GM19467 (cell line): ENCODE results near the gene CKS1B.

Source experiments
- ATAC-seq: cut with Tn5 transposase; IDR thresholded peaks from one replicate; pipeline ENCODE4 v1.9.1; 2021; ENCODE audit warnings: mild to moderate bottlenecking, moderate library complexity; ENCODE audit not compliant: unreplicated experiment

The CKS1B gene

GRCh38 chr1:154945962-154946850 lies 28.3 kb upstream of the CKS1B start:
- ATAC-seq, result no peak

DNA sequence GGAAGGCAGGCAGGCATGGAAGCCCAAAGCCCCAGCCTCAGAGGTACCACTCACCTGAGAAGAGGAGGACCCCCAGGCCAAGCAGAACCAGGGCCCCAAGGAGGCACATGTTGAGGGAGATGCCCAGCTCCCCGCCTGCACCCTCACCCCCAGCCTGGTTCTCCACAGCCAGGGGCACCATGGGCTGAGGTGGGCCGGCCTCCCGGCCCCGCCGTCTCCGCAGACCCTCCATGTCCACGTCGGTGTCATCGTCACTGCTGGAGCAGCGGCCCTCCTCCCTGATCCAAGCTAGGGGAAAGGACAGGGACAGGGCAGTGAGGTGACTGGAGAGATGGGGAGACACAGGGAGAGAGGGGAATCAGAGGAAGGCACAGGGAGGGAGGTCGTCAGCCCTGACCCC lies 26.4 kb upstream of the CKS1B start:
- ATAC-seq, result no peak

DNA sequence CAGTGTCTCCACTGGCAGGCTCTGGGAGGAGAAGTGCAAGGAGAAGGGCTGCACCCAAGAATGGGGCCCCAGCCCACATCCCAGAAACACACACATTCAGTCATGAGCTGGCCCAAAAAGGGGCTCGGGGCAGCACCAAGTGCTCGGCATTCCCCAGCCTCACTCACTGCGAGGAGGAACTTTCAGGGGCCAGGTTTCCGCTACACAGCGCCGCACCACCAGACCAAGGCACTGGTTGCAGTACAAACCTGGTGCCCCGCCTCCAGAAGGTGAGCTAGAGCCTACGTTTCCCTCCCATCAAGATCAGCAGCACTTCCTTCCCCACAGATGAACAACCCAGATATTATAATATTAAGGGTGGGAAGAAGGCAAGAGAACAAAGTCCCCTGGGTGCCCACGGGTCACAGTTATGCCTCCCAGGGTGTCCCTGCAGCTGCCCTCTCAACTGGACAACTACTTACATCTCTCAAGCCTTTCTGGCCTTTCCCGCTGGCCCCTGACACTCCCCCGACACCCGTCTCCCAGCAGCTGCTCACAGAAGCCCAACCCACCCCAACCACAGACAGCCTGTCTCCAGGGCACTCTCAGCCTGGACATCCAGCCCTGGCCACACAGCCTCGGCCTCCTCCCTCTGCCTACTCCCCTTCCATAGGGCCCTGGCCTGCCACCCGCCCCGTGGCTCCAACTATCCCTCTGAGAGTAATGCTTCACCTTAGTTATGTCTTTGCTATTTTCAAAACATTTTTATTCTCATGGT lies 22.4 kb upstream of the CKS1B start:
- ATAC-seq, result no peak

DNA sequence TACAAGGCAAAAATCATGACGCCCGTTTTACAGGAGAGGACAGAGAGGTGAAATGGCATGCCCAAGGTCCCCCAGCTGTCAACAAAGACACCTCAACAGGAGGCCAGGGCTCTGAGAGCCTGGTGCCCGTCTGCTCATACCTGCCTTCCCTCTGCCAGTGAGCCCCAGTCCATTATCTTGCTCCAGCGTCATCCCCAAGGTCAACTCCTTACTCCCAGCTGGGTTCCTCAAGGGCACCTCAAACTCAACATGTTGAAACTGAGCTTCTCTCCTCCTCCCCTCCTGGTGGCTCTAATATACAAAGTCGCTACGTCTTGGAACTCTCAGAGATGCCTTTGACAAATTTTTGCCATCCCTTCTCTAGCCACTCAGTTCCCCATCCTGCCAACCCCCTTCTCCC lies 21.8 kb upstream of the CKS1B start:
- ATAC-seq, result no peak

- no peak for ATAC-seq
Observed at GRCh38 chr1:154953611-154954038, 20.9 kb upstream of the CKS1B start.

DNA sequence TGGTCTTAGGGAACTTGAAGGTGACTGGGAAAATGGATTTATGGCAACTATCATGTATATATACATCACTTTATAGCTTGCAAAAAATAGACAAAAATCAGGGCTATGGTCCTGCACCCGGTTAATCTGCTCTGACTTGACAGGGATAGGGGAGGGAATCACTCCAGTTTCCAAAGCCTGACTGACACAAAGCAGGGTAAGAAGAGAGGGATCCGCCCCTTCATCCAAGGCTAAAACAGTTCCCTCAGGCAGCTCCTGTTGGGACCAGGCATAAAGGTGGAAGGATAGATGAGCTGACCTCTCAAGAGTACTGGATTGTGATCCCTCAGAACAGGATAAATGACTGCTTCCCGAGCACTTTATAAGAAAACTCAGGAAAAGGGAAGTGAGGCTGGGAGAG lies 19.9 kb upstream of the CKS1B start:
- no peak for ATAC-seq

DNA sequence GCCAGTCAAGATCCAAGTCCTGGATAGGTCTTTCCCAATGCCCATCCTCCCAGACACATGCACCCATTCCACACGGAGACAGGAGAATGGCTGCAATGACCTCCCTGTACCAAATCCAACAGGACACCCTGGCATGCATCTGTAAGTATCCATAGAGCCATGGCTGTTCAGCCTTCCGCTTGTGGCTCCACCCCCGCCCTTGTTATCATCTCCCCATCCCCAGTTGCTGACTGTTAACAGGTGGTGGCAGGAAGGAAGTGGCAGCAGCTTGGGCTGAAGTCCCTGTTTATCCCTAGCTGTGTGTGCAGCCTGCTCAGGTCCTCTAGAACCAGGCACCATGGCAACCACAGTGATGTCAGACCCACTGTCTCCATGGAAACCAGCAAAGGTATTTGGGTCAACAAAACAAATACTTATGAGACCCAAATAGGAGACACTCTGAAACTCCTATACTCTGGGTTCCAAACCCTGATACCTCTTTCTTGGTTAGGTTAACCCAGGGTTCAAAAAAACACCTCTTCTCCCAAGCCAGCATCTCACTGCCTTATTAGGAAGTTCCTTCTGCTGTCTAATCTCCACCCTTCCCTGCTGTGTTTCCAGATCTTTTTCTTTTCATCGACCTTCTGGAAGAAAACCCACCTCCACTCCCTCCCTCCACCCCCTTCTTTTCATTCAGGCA lies 19.3 kb upstream of the CKS1B start:
- ATAC-seq, result peak; percentile 49

GRCh38 chr1:154955718-154956543 lies 18.6 kb upstream of the CKS1B start, which contains the start of gene PBXIP1:
PBXIP1 (minus strand) TSS chr1:154956099; CDS start chr1:154953721, 2,378 bp downstream.
- peak; percentile 54 for ATAC-seq

DNA sequence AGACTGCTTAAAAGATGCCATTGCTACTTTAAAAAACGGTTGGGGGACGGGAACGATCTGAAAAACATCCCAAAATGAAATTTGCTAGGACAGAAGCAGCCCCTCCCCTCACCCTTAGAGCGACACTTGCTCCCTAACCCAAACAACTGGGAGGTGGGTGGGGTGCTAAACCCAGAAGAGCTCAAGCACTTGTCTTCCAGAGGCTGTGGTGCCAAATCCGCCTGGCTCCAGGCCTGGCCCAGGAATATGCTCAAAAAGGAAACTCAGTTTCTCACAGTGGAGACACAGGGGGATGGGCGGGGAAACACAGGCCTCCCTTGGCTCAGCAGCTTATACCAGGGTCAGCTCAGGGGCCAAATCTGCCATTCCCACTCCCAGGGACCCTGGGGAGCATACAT lies 17.9 kb upstream of the CKS1B start:
- no peak for ATAC-seq

GRCh38 chr1:154957091-154957657 lies 17.3 kb upstream of the CKS1B start:
- ATAC-seq, result no peak

DNA sequence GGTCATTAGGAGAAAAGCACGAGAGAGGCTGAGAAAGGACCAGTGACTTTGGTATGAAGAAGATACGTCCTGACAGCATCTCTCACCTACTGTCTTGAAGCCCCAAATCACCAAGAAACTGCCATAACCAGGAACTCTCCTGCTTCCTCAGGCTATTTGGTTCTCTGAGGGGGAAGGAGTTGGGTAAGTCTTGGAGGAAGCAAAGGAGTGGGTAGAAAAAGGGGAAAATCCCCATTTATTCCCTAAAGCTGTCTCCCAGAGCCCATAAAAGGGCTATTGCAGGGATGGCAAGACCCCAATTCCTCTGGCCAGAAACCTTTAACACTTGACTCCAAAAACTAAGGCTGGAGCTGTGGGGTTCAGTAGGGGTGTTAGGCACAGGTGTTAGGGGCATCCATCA lies 16.4 kb upstream of the CKS1B start:
- ATAC-seq, result no peak

DNA sequence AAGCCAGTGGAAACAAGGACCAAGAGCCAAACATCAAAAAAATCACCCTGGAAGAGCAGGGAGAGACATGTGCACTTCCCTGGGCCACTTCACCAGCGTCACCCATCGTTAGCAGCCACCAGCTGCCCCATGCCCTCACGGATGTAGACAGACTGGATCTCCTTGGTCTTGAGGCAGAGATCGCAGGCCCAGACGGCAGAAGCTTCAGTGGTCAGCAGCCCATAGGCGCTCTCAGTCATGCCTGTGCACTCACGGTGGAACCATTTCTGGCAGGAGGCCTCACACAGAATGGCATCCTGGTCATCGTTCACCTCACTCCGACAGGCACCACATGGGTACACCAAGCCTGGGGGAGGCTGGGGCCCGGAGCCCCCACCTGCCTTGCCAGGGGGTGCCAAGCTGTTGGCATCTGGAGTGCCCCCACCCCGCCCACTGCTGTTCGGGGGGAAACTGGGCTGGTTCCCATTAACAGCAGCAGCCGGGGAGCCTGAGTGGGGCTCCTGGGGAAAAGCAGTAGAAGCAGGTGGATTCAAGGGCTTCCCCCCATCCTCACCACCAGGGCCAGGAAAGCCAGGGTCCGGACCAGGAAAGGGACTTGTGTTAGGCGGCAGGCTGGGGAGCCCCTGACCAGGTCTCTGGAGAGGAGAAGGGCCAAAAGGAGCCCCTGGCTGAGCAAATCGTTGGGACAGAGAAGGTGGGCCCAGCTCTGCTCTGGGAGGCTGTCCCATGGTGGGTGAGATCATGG lies 15.6 kb upstream of the CKS1B start:
- ATAC-seq, result no peak

- no peak for ATAC-seq
Observed at GRCh38 chr1:154959426-154959780, 15.1 kb upstream of the CKS1B start.

DNA sequence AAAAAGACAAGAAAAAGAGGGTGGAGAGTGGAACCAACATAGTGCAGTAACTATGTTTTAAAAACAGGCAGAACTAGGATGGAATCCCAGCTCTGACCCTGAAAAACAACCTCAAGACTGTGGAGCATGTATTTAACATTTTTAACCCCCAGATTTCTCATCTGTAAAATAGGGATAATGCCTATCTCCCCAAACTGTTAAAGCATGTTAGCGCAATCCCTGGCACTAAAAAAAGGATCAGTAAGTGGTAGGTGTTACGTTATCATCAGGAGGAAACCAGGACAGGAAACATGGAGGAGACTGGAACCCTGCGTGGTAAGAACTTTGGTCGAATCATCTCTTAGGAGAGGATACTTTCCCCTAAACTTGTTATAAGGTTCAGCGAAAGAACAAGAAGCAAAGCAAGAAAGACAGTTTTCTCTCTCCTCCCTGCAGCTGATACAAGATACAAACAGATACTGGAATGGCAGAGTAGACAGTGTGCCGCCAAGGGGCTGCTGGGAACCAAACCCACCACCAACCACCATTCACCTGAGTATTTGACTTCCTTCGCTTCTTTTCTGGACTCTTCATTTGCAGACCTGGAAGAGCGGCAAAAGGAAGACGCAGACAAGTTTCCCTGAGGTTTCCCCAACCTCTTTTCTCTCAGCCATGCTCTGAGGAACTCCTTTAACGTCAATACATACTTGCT lies 13.9 kb upstream of the CKS1B start:
- ATAC-seq, result no peak

- ATAC-seq, result peak; percentile 64
Observed at GRCh38 chr1:154961207-154962155, 13.0 kb upstream of the CKS1B start, which contains the start of gene PYGO2. PYGO2 (minus strand) TSS chr1:154961782; CDS start chr1:154961576, 206 bp downstream.

DNA sequence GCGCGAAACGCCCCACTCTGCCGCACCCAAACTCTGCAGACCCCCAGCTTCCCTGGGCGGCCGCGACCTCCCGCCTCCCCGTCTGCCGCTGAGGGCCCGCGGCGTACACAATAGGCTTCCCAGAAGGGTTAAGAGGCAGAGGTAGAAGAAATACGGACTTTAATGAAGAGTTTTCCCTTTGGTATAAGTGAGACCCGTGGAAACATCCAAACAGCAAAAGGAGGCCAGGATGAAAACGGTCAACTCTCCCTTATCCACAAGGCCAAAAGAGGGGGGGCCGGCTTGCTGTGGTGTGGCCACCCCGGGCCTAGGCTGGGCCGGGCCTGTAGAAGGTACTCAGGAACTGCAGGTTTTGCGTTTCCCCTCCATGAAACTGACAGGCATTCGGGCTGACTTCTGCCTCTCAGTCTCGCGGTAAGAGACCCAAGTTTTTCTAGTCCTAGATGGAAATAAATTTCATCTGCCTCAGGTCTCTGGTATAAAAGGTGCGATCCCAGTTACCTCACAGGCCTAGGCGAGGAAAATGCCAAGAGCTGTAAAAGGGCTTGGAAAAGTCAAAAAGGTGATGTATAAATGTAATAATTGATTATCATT lies 12.2 kb upstream of the CKS1B start:
- peak; percentile 18 for ATAC-seq

DNA sequence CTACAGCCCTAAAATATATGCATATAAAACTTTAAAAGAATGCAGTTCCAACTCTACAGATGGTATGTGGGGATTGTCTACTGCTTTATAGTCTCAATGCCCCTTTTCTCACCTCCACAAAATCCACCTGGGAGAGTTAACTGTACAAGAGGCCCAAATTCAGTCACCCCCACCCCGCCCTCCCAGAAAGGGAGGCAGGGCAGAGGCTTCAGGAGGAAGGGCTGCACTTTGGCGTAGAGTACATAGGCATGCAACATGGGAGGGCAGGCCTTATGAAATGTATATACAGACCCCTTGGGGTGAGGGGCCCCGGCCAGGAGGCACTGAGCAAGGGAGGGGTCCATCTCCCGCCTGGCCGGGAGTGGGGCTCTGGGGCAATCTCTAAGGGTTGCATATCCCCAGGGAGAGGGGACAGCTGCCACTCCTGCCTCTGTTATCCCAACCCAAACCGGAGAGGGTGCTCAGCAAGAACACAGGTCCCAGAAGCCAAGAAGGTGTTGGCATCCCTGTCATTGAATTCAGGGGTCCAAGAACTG lies 11.6 kb upstream of the CKS1B start:
- no peak for ATAC-seq
